HUES64 (cell line): ENCODE data around the gene SLC9A5.
A peak's percentile ranks its signal among the peaks of the same experiment; 100 is the strongest.

Experiments
- H3K27ac ChIP-seq: 2 replicates; pipeline ENCODE4 v1.7.0; 2013; ENCODE audit warnings: low read depth, low read length, inconsistent platforms
- H3K27me3 ChIP-seq: 2 replicates; pipeline ENCODE4 v1.6.1; 2013; ENCODE audit warnings: mild to moderate bottlenecking, low read length; ENCODE audit not compliant: insufficient read depth
- H3K36me3 ChIP-seq: 2 replicates; pipeline ENCODE4 v1.6.1; 2013; ENCODE audit warnings: mild to moderate bottlenecking, low read length; ENCODE audit not compliant: insufficient read depth
- H3K4me1 ChIP-seq: 2 replicates; pipeline ENCODE4 v1.6.1; 2013; ENCODE audit warnings: mild to moderate bottlenecking, low read length, moderate library complexity; ENCODE audit not compliant: insufficient read depth
- H3K4me3 ChIP-seq: 2 replicates; pipeline ENCODE4 v1.5.1; 2013; ENCODE audit warnings: mild to moderate bottlenecking, low read length, moderate library complexity
- H3K9ac ChIP-seq: 2 replicates; pipeline ENCODE4 v1.6.1; 2013; ENCODE audit warnings: mild to moderate bottlenecking, low read depth, low read length
- H3K9me3 ChIP-seq: 2 replicates; pipeline ENCODE4 v1.6.1; 2013; ENCODE audit warnings: low read depth, low read length; ENCODE audit not compliant: insufficient read depth
- WGBS: fragments of 150-250, 120-280 bp; methylation state at CpG from one replicate; pipeline ENCODE4 v1.1.7; 2013; ENCODE audit warnings: missing lambda C conversion rate; 5-methylcytosine and 5-hydroxymethylcytosine counted together

The SLC9A5 gene

DNA sequence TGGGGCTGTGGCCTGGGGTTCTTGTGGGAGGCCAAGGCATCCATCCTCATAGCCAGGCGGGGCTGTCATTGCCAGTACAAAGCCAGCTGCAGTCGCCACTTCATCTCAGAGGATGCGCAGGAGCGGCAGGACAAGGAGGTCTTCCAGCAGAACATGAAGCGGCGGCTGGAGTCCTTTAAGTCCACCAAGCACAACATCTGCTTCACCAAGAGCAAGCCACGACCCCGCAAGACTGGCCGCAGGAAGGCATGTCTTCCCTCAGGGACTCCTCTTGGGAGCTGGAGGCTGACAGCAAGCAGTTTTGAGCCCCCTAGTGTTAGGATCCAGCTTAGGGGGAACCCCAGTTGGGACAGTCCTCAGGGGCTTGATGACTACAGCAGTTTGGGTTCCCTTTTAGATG is 15.5 kb downstream of the SLC9A5 start:
- no peak overlapping the region for H3K4me3 ChIP-seq
- WGBS = 92% methylated on average over 9 of the region's 9 CpGs

DNA sequence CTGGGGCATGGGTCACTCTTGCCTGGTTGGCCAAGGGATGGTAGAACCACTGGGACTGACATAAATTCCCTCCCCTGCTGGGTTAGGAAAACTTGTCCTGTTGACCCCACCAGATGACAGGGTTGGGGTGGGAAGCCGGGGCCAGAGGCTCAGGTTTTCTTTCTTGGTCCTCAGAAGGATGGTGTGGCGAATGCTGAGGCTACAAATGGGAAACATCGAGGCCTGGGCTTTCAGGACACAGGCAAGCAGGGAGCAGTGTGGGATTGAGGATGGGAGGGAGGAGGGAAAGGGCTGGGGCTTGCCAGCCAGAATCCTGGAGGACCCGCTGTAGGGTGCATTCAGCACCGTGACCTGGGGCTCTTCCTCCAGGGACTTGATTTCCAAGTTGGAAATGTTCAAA is 16.1 kb downstream of the SLC9A5 start:
- H3K36me3 ChIP-seq = no peaks in the 10 kb centered on the region
- H3K9me3 ChIP-seq = no peaks in the 10 kb centered on the region
- H3K4me3 ChIP-seq = no peak overlapping the region
- no peak overlapping the region for H3K27ac ChIP-seq
- H3K27me3 ChIP-seq = no peaks in the 10 kb centered on the region
- peaks cover 6% of the 10 kb centered on the region; the same call in 1 of the 2 replicates for H3K4me1 ChIP-seq
- H3K9ac ChIP-seq = no peak overlapping the region
- WGBS = 88% methylated on average over 5 of the region's 5 CpGs

More for the DNA sequence above, 15.5 kb downstream of the SLC9A5 start:
- H3K27ac ChIP-seq = no peak overlapping the region
- H3K9me3 ChIP-seq = no peaks in the 10 kb centered on the region
- no peaks in the 10 kb centered on the region for H3K27me3 ChIP-seq
- H3K9ac ChIP-seq = no peak overlapping the region
- no peaks in the 10 kb centered on the region for H3K36me3 ChIP-seq
- 0 out of 2 replicates have a peak, but pooled peaks cover under 1% of the 10 kb centered on the region for H3K4me1 ChIP-seq

DNA sequence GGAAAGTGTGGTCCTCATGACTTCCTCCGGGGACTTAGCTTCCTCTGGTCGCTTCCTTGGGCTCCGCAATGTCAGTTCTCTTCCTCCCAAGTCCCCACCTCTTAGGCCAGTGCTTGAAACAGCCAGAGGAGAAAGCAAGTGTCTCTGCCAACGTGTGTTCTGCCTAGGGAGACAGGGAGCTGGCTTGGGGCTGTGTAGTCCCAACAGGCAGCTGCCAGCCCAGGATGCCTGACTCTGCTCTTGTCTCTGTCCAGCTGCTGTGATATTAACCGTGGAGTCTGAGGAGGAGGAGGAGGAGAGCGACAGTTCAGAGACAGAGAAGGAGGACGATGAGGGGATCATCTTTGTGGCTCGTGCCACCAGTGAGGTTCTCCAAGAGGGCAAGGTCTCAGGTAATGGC is 17.1 kb downstream of the SLC9A5 start:
- whole genome bisulfite sequencing = 88% methylated on average over 8 of the region's 8 CpGs
- H3K27me3 ChIP-seq = no peaks in the 10 kb centered on the region
- peaks cover 6% of the 10 kb centered on the region; the same call in 1 of the 2 replicates for H3K4me1 ChIP-seq
- H3K27ac ChIP-seq = no peak overlapping the region
- H3K4me3 ChIP-seq = no peak overlapping the region
- H3K36me3 ChIP-seq = no peaks in the 10 kb centered on the region
- H3K9ac ChIP-seq = no peak overlapping the region
- H3K9me3 ChIP-seq = no peaks in the 10 kb centered on the region

- WGBS = 79% methylated on average over 5 of the region's 5 CpGs
- Histone ChIP-seq H3K27me3 (no peaks in the 10 kb centered on the region), H3K9ac (no peak overlapping the region), H3K4me1 (peaks cover 6% of the 10 kb centered on the region; the same call in 1 of the 2 replicates), H3K36me3 (no peaks in the 10 kb centered on the region), H3K27ac (no peak overlapping the region), H3K4me3 (no peak overlapping the region), H3K9me3 (no peaks in the 10 kb centered on the region)
Measured at GRCh38 chr16:67268136-67268579, 19.4 kb downstream of the SLC9A5 start.

- Histone ChIP-seq H3K27ac (no peak overlapping the region), H3K27me3 (no peaks in the 10 kb centered on the region), H3K4me1 (peaks cover 6% of the 10 kb centered on the region; the same call in 1 of the 2 replicates), H3K9me3 (no peaks in the 10 kb centered on the region), H3K4me3 (no peak overlapping the region), H3K36me3 (no peaks in the 10 kb centered on the region), H3K9ac (no peak overlapping the region)
- 66% methylated on average over 3 of the region's 5 CpGs for WGBS
Measured at GRCh38 chr16:67269766-67270165, 21.0 kb downstream of the SLC9A5 start.

DNA sequence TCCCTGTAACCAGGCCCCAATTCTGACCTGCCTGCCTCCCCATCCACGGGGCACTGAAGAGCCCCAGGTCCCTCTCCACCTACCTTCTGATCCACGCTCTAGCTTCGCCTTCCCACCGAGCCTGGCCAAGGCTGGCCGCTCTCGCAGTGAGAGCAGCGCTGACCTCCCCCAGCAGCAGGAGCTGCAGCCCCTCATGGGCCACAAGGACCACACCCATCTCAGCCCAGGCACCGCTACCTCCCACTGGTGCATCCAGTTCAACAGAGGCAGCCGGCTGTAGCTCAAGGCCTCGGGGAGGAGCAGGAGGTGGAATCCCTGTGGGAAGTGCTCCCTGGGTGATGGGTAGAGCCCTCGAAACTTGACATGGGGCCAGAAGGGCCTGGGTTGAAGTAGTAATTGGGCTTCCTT is 22.2 kb downstream of the SLC9A5 start:
- Histone ChIP-seq H3K4me3 (no peak overlapping the region), H3K27me3 (no peaks in the 10 kb centered on the region), H3K9me3 (no peaks in the 10 kb centered on the region), H3K9ac (no peak overlapping the region), H3K36me3 (no peaks in the 10 kb centered on the region), H3K4me1 (peaks cover 6% of the 10 kb centered on the region; the same call in 1 of the 2 replicates), H3K27ac (no peak overlapping the region)
- WGBS = 91% methylated on average over 11 of the region's 11 CpGs

DNA sequence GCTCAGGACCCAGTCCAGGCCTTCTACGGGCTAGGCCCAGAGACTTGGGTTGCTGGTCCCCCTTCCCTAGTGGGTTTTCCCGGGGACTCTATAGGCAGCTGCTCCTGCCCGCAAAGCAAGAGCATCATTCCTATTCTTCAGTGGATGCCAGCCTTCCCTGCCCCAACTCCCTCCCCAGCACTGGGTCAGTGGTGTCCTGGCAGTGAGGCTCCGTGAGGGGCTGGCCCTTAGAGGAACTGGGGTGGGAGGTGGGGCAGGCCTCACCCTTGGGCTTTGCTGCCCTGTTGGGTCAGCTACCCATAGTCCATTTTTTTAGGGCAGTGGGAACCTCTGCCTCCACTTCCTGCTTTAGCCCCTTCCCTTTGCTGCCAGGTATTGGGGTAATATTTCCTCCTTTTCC is 22.7 kb downstream of the SLC9A5 start:
- Histone ChIP-seq H3K36me3 (no peaks in the 10 kb centered on the region), H3K27me3 (no peaks in the 10 kb centered on the region), H3K9ac (no peak overlapping the region), H3K27ac (no peak overlapping the region), H3K9me3 (no peaks in the 10 kb centered on the region), H3K4me1 (peaks cover 6% of the 10 kb centered on the region; the same call in 1 of the 2 replicates), H3K4me3 (no peak overlapping the region)
- 91% methylated on average over 4 of the region's 4 CpGs for WGBS

GRCh38 chr16:67275321-67275720 is 26.5 kb downstream of the SLC9A5 start:
- Histone ChIP-seq H3K36me3 (0 out of 2 replicates have a peak, but pooled peaks cover 2% of the 10 kb centered on the region), H3K27ac (no peak overlapping the region), H3K9ac (no peak overlapping the region), H3K4me1 (no peaks in the 10 kb centered on the region), H3K4me3 (no peak overlapping the region), H3K27me3 (peaks cover 13% of the 10 kb centered on the region), H3K9me3 (no peaks in the 10 kb centered on the region)
- 86% methylated on average over 2 of the region's 2 CpGs for WGBS

- Histone ChIP-seq H3K9ac (no peak overlapping the region), H3K27me3 (peaks cover 13% of the 10 kb centered on the region), H3K36me3 (0 out of 2 replicates have a peak, but pooled peaks cover 2% of the 10 kb centered on the region), H3K9me3 (no peaks in the 10 kb centered on the region), H3K4me1 (no peaks in the 10 kb centered on the region), H3K27ac (no peak overlapping the region), H3K4me3 (no peak overlapping the region)
- 91% methylated on average over 4 of the region's 4 CpGs for WGBS
Measured at GRCh38 chr16:67277294-67277998, 28.7 kb downstream of the SLC9A5 start.

DNA sequence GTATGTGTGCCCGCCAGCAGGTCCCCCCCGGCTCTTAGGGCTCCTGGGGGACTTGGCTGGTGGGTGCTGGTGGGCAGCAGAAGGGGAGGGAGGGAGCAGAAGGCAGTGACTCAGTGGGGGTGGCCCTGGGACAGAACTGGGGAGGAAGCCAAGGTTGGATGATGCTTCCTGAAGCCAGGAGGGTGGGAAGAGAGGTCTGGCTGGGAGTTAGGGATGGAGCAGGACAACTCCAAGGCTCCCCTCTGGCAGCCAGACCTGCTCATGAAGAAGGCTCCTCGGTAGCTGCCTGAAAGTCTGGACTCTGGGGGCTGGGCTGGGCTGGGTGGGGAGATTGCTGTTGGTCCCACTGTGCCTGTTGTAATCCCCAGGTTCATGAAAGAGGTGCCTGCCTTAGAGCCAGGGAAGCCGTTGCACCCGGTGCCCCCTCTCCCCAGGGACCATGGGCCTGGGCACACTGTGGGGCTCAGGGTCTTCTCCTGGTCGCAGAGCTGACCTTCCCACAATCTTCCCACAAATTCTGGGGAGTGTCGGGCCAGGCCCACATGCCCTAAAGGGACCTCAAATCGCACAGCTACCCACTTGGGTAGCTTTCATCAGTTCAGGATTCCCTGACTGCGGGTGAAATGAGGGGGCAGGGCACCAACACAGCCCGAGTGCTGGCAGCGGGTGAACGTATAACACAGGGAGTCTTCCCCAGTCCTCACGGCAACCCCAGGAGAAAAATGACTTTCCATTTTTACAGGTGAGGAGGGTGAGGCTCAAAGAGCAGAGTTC is 29.4 kb downstream of the SLC9A5 start:
- H3K4me3 ChIP-seq = peak overlapping the region; percentile 69
- 0 out of 2 replicates have a peak, but pooled peaks cover 2% of the 10 kb centered on the region for H3K36me3 ChIP-seq
- H3K27ac ChIP-seq = no peak overlapping the region
- peak overlapping the region; percentile 47; the same call in 1 of the 2 replicates for H3K9ac ChIP-seq
- no peaks in the 10 kb centered on the region for H3K9me3 ChIP-seq
- WGBS = 84% methylated on average over 13 of the region's 13 CpGs
- peaks cover 13% of the 10 kb centered on the region for H3K27me3 ChIP-seq
- H3K4me1 ChIP-seq = no peaks in the 10 kb centered on the region

DNA sequence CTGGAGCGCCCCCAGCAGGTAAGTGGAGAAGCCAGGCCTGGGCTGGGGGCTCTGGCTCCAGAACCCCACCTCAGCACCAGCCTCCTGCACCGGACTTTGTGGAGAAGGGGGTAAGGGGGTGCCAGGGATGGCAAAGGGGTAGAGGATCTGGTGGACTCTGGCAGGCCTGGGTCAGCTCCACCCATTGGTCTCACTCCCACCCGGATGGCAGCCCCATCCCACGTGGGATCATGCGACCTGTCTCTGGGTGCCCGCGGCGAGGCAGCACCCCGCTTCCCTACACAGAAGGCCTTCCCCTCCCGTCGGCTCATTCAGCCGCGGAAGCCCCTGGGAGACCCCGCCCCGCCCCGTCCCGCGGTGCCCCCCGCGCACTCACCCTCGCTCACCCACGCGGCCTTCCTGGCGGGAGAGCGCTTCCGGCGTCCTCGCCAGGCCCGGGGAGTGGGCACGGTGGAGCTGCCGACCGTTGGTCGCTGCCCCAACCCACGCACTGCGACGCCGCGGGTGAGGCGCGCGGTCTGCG is 30.1 kb downstream of the SLC9A5 start:
- 0 out of 2 replicates have a peak, but pooled peaks cover 2% of the 10 kb centered on the region for H3K36me3 ChIP-seq
- peaks cover 13% of the 10 kb centered on the region for H3K27me3 ChIP-seq
- H3K4me1 ChIP-seq = no peaks in the 10 kb centered on the region
- H3K27ac ChIP-seq = no peak overlapping the region
- H3K9me3 ChIP-seq = no peaks in the 10 kb centered on the region
- 13% methylated on average over 41 of the region's 42 CpGs for WGBS
- H3K9ac ChIP-seq = peak overlapping the region; percentile 47; the same call in 1 of the 2 replicates
- peak overlapping the region; percentile 69 for H3K4me3 ChIP-seq
